K562 (cell line): ENCODE data around the gene DHRS3. TPM values are rescaled to one million over a fixed set of nuclear protein-coding genes. Genes with fewer than 3 reads are reported as not detected.

Source experiments
- ARID2 ChIP-seq: fragments of 450-650 bp; IDR thresholded peaks from 2 replicates; pipeline ENCODE4 v1.6.1; 2017; ENCODE audit warnings: antibody characterized with exemption, mild to moderate bottlenecking
- ETV5 ChIP-seq: sonication (generic); formaldehyde crosslinking; IDR thresholded peaks from 2 replicates; pipeline ENCODE4 v1.4.0; 2020; ENCODE audit warnings: low read depth, mild to moderate bottlenecking, missing genetic modification reagents
- GATA2 ChIP-seq: sonication (generic); formaldehyde crosslinking; IDR thresholded peaks from 2 replicates; pipeline ENCODE4 v1.4.0; 2020; ENCODE audit warnings: mild to moderate bottlenecking, missing genetic modification reagents
- KLF16 ChIP-seq: IDR thresholded peaks from 2 replicates; pipeline ENCODE4 v1.6.1; 2016; ENCODE audit warnings: antibody characterized with exemption
- LCOR ChIP-seq: sonication (generic); formaldehyde crosslinking; IDR thresholded peaks from 2 replicates; pipeline ENCODE4 v1.8.0; 2022; ENCODE audit warnings: mild to moderate bottlenecking, missing genetic modification reagents
- MAFG ChIP-seq: fragments of 450-650 bp; conservative IDR thresholded peaks from 2 replicates; pipeline ENCODE4 v1.6.1; 2016; ENCODE audit warnings: missing genetic modification characterization, missing compliant biosample characterization
- RB1 ChIP-seq: fragments of 450-650 bp; IDR thresholded peaks from 2 replicates; pipeline ENCODE4 v1.6.1; 2017; ENCODE audit warnings: low read depth, mild to moderate bottlenecking
- RBM34 ChIP-seq: fragments of 200-400 bp; formaldehyde crosslinking; IDR thresholded peaks from 2 replicates; pipeline ENCODE4 v1.6.1; 2018; ENCODE audit warnings: low read length, borderline replicate concordance; ENCODE audit not compliant: insufficient read depth
- SLC30A9 ChIP-seq: fragments of 250-450 bp; sonication (Bioruptor Pico); IDR thresholded peaks from 2 replicates; pipeline ENCODE4 v1.8.0; 2022; ENCODE audit warnings: mild to moderate bottlenecking, moderate library complexity
- SMARCA5 ChIP-seq: fragments of 450-650 bp; IDR thresholded peaks from 2 replicates; pipeline ENCODE4 v1.6.1; 2016
- SOX6 ChIP-seq: fragments of 450-650 bp; IDR thresholded peaks from 2 replicates; pipeline ENCODE4 v1.6.1; 2014; ENCODE audit warnings: mild to moderate bottlenecking
- SRSF3 ChIP-seq: fragments of 200-400 bp; formaldehyde crosslinking; IDR thresholded peaks from 2 replicates; pipeline ENCODE4 v1.6.1; 2016; ENCODE audit warnings: mild to moderate bottlenecking, low read length, moderate library complexity; ENCODE audit not compliant: insufficient read depth
- TAL1 ChIP-seq: fragments of 450-650 bp; IDR thresholded peaks from 2 replicates; pipeline ENCODE4 v1.6.1; 2016; ENCODE audit warnings: mild to moderate bottlenecking
- ZBTB33 ChIP-seq: sonication (generic); formaldehyde crosslinking; IDR thresholded peaks from 2 replicates; pipeline ENCODE4 v1.8.1; 2023; ENCODE audit warnings: mild to moderate bottlenecking, missing genetic modification reagents
- ZC3H4 ChIP-seq: sonication (generic); formaldehyde crosslinking; IDR thresholded peaks from 2 replicates; pipeline ENCODE4 v1.9.0; 2021; ENCODE audit warnings: missing genetic modification reagents, borderline replicate concordance
- ZFP91 ChIP-seq: sonication (generic); formaldehyde crosslinking; IDR thresholded peaks from 2 replicates; pipeline ENCODE4 v1.8.0; 2022; ENCODE audit warnings: mild to moderate bottlenecking, missing genetic modification reagents
- ZFX ChIP-seq: sonication (generic); formaldehyde crosslinking; IDR thresholded peaks from 2 replicates; pipeline ENCODE4 v1.8.0; 2022; ENCODE audit warnings: mild to moderate bottlenecking, missing genetic modification reagents, moderate library complexity
- ZNF133 ChIP-seq: fragments of 250-450 bp; sonication (Bioruptor Pico); IDR thresholded peaks from 2 replicates; pipeline ENCODE4 v1.4.0; 2020; ENCODE audit warnings: mild to moderate bottlenecking
- ZNF407 ChIP-seq: fragments of 450-650 bp; IDR thresholded peaks from 2 replicates; pipeline ENCODE4 v1.6.1; 2016; ENCODE audit warnings: low read depth
- polyA plus RNA-seq, 8 experiments: library from polyadenylated mRNA; depleted of rRNA in 4 of 8; stranded (reverse) in 5 of 8; unstranded in 3 of 8; fragments of >200 nt; fragmentation: Nextera tagmentation in 2 of 8; fragmentation: Illumina TruSeq in 1 of 8; extraction: Ambion mirVana in 2 of 8; extraction: Trizol in 1 of 8; gene quantifications; 2 replicates each; pipeline versions ENCODE4 v1.2.1 to v1.2.3, GENCODE V29; 2011 to 2014; ENCODE audit warnings: inconsistent platforms in 1 of 8, missing spikeins in 1 of 8
- total RNA-seq, 7 experiments: library from RNA; depleted of rRNA in 6 of 7; stranded (reverse); fragments of >200 nt in 6 of 7; fragmentation: Illumina TruSeq in 2 of 7; extraction: Trizol in 2 of 7; gene quantifications; 2 replicates each; pipeline versions ENCODE4 v1.2.1 to v1.2.3, GENCODE V29; 2011 to 2021; ENCODE audit warnings: low replicate concordance in 1 of 7

The DHRS3 gene
- total and polyA plus RNA-seq, 9 of the 15 experiments (the other 6 are each of a cell fraction or from before 2014, with no cell fraction given) = 21.0 to 116 (median 58.7) TPM

- TF ChIP-seq TAL1 = no peak
- no peak for TF ChIP-seq ARID2
- TF ChIP-seq MAFG (tag) = no peak
- TF ChIP-seq RBM34 = no peak
- no peak for TF ChIP-seq ZNF407
- TF ChIP-seq ZFX = 0 out of 2 replicates have a peak, but pooled peaks have one; percentile 14
- no peak for TF ChIP-seq ETV5 (CRISPR knock-in tag)
- no peak for TF ChIP-seq ZNF133
- no peak for TF ChIP-seq SMARCA5
- 0 out of 2 replicates have a peak, but pooled peaks have one; percentile 3 for TF ChIP-seq GATA2
- no peak for TF ChIP-seq ZC3H4 (CRISPR knock-in tag)
- no peak for TF ChIP-seq ZBTB33 (CRISPR knock-in tag)
- TF ChIP-seq KLF16 = no peak
- no peak for TF ChIP-seq SOX6
- TF ChIP-seq SRSF3 = no peak
- TF ChIP-seq LCOR = no peak
- TF ChIP-seq ZFP91 (CRISPR knock-in tag) = no peak
- no peak for TF ChIP-seq SLC30A9 (CRISPR knock-in tag)
- no peak for TF ChIP-seq RB1
Observed at GRCh38 chr1:12665511-12665910, 47.5 kb upstream of the DHRS3 start (continued).
